ENCODE data around the gene USO1.

The USO1 gene

GRCh38 chr4:75737398-75737797 lies 13.0 kb downstream of the USO1 start:
- Histone ChIP-seq H3K4me3 (ENCODE audit: severe bottlenecking) (no peak overlapping the region), H3K27me3 (ENCODE audit: insufficient read depth, poor library complexity, severe bottlenecking) (no peaks in the 10 kb centered on the region), H3K27ac (ENCODE audit: poor library complexity, severe bottlenecking) (no peak overlapping the region), H3K4me1 (ENCODE audit: insufficient read depth, poor library complexity, severe bottlenecking) (no peaks in the 10 kb centered on the region), H3K36me3 (ENCODE audit: low read depth) (peaks cover 25% of the 10 kb centered on the region), H3K9me3 (ENCODE audit: severe bottlenecking) (no peaks in the 10 kb centered on the region)
- DNase-seq (ENCODE audit: low spot score) (no peak), ATAC-seq (ENCODE audit: low read depth) (no peak)
- no peak for TF ChIP-seq CTCF (IDR thresholded peaks at IDR 0.05; ENCODE audit: poor library complexity, severe bottlenecking)

GRCh38 chr4:75741027-75741426 lies 16.6 kb downstream of the USO1 start:
- H3K27ac ChIP-seq (ENCODE audit: poor library complexity, severe bottlenecking): no peak overlapping the region
- peaks cover 22% of the 10 kb centered on the region; the same call in 1 of the 2 replicates for H3K36me3 ChIP-seq (ENCODE audit: low read depth)
- no peaks in the 10 kb centered on the region for H3K27me3 ChIP-seq (ENCODE audit: insufficient read depth, poor library complexity, severe bottlenecking)
- H3K4me3 ChIP-seq (ENCODE audit: severe bottlenecking): no peak overlapping the region
- no peaks in the 10 kb centered on the region for H3K9me3 ChIP-seq (ENCODE audit: severe bottlenecking)
- H3K4me1 ChIP-seq (ENCODE audit: insufficient read depth, poor library complexity, severe bottlenecking): peaks cover 7% of the 10 kb centered on the region
- DNase-seq (ENCODE audit: low spot score) (no peak), ATAC-seq (ENCODE audit: low read depth) (no peak)
- TF ChIP-seq CTCF (IDR thresholded peaks at IDR 0.05; ENCODE audit: poor library complexity, severe bottlenecking): no peak

- Histone ChIP-seq H3K27ac (ENCODE audit: poor library complexity, severe bottlenecking) (no peak overlapping the region), H3K9me3 (ENCODE audit: severe bottlenecking) (no peaks in the 10 kb centered on the region), H3K27me3 (ENCODE audit: insufficient read depth, poor library complexity, severe bottlenecking) (no peaks in the 10 kb centered on the region), H3K4me3 (ENCODE audit: severe bottlenecking) (no peak overlapping the region), H3K36me3 (ENCODE audit: low read depth) (peaks cover 21% of the 10 kb centered on the region), H3K4me1 (ENCODE audit: insufficient read depth, poor library complexity, severe bottlenecking) (peaks cover 7% of the 10 kb centered on the region)
- no peak for DNase-seq (ENCODE audit: low spot score)
- TF ChIP-seq CTCF (IDR thresholded peaks at IDR 0.05; ENCODE audit: poor library complexity, severe bottlenecking): no peak
- ATAC-seq (ENCODE audit: low read depth): no peak
These were observed 18.1 kb downstream of the USO1 start for GRCh38 chr4:75742451-75742850.

GRCh38 chr4:75745161-75745560 lies 20.8 kb downstream of the USO1 start:
- Histone ChIP-seq H3K36me3 (ENCODE audit: low read depth) (peaks cover 16% of the 10 kb centered on the region), H3K27me3 (ENCODE audit: insufficient read depth, poor library complexity, severe bottlenecking) (no peaks in the 10 kb centered on the region), H3K27ac (ENCODE audit: poor library complexity, severe bottlenecking) (no peak overlapping the region), H3K9me3 (ENCODE audit: severe bottlenecking) (no peaks in the 10 kb centered on the region), H3K4me3 (ENCODE audit: severe bottlenecking) (no peak overlapping the region), H3K4me1 (ENCODE audit: insufficient read depth, poor library complexity, severe bottlenecking) (peaks cover 7% of the 10 kb centered on the region)
- ATAC-seq (ENCODE audit: low read depth): peak; percentile 96
- no peak for TF ChIP-seq CTCF (IDR thresholded peaks at IDR 0.05; ENCODE audit: poor library complexity, severe bottlenecking)
- no peak for DNase-seq (ENCODE audit: low spot score)

- no peak for DNase-seq (ENCODE audit: low spot score)
- H3K27ac ChIP-seq (ENCODE audit: poor library complexity, severe bottlenecking): no peak overlapping the region
- H3K9me3 ChIP-seq (ENCODE audit: severe bottlenecking): no peaks in the 10 kb centered on the region
- no peak for ATAC-seq (ENCODE audit: low read depth)
- no peak for TF ChIP-seq CTCF (IDR thresholded peaks at IDR 0.05; ENCODE audit: poor library complexity, severe bottlenecking)
- H3K27me3 ChIP-seq (ENCODE audit: insufficient read depth, poor library complexity, severe bottlenecking): no peaks in the 10 kb centered on the region
- peaks cover 7% of the 10 kb centered on the region for H3K4me1 ChIP-seq (ENCODE audit: insufficient read depth, poor library complexity, severe bottlenecking)
- no peak overlapping the region for H3K4me3 ChIP-seq (ENCODE audit: severe bottlenecking)
- peaks cover 12% of the 10 kb centered on the region for H3K36me3 ChIP-seq (ENCODE audit: low read depth)
These were observed 21.4 kb downstream of the USO1 start for GRCh38 chr4:75745721-75746199.
